Measurements from ENCODE around the gene TMEM63C.
"Not testable (repeated sequence)": the region's sequence is repeated elsewhere in the genome, so short reads cannot be mapped to it uniquely, and the experiment has no call there.

The TMEM63C gene

DNA sequence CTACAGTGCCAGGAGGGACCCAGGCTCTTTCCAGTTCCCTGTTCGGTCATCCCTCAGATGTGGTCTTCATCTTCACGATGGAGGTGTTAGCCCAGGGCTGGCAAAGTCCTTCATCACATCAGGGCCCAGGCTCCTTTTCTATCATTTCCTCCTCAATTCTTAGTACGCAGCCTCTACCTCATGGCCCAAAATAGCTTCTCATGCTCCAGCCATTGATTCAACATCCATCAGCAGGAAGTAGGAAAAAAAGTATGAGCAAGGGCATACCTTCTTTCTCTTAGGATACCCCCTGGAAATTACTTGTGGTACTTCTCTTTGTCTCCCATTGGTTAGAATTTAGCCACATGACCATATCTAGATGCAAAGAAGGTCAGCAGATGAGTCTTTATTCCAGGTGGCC is 27.8 kb upstream of the TMEM63C start:
- no peak for DNase-seq

- DNase-seq: peak in 20 of 58 donors; percentile 11 to 65 (median 28)
Measured at GRCh38 chr14:77154421-77154820, 27.2 kb upstream of the TMEM63C start.

GRCh38 chr14:77155083-77155482 is 26.5 kb upstream of the TMEM63C start:
- DNase-seq: no peak

DNA sequence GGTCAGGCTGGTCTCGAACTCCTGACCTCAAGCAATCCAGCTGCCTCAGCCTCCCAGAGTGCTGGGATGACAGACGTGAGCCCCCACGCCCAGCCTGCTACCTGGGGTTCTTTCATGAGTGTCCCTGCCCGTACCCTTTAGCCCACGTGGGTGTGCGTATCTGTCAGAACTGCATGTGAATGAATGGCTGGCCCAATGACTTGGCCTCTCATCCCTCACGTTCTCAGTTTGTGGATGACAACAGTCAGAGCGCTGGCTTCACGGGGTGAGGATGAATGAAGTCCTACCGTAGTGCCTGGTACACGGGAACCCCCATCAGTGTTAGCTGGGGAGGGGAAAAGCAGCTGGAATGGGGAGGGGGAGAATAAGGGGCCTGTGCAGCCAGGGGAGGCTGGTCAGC is 23.9 kb upstream of the TMEM63C start:
- peak in 1 of 58 donors; percentile 32 for DNase-seq

GRCh38 chr14:77158175-77158881 is 23.3 kb upstream of the TMEM63C start:
- peak in 55 of 58 donors; percentile 19 to 91 (median 73) for DNase-seq

DNA sequence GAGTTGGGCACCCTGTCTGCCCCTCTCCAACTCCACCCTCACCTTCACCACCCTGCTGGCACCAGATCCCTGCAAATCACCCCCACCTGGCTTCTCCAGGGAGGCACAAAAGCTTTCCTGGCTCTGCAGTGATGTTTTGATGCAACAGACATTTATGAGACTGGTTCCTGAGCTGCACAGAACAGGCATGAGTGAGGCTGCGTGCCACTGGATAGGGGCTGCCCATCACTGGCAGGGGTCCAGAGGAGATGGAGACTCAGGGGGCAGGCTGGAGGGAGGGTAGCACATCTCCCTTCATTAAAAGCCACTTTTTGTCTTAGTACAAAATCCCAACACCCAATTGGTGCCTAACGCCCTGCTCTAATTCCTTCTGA is 22.7 kb upstream of the TMEM63C start:
- DNase-seq: peak in 2 of 58 donors; percentile 49 to 52

GRCh38 chr14:77161011-77161410 is 20.6 kb upstream of the TMEM63C start:
- DNase-seq: no peak

DNA sequence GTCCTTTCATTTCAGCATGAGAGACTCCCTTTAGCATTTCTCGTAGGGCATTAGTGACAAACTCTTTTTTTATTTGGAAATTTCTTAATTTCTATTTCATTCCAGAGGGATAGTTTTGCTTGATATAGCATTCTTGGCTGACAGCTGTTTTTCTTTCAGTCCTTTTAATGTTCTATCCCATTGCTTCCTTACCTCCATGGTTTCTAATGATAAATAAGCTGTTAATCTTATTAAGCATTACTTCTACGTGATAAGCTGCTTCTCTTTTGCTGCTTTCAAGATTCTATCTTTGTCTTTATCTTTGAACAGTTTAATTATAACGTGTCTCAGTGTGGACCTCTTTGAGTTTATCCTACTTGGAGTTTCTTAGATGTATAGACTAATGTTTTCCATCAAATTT is 11.6 kb upstream of the TMEM63C start:
- DNase-seq: no peak

- no peak for DNase-seq
Measured at GRCh38 chr14:77172916-77173315, 8.7 kb upstream of the TMEM63C start.

- DNase-seq: not testable (repeated sequence)
Measured at GRCh38 chr14:77173911-77174617, 7.5 kb upstream of the TMEM63C start.

DNA sequence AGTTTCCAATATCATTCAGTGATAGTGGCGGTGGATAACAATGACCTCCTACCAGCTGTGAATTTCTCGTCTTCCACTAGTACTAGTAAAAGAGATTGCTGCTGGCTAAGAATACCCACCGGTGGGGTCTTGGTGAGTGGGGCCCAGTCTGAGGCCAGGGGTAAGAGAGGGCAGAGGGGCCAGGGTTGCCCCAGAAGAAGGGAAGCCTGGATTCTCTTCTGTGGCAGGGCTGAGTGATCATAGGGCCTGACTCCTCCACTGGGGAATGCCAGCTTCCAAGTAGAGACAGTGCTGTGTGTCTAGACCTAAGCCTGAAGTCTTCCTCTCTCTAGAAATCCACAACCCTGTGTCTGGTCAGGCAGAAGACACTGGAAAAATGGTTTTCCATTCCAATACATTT is 5.8 kb upstream of the TMEM63C start:
- no peak for DNase-seq

DNA sequence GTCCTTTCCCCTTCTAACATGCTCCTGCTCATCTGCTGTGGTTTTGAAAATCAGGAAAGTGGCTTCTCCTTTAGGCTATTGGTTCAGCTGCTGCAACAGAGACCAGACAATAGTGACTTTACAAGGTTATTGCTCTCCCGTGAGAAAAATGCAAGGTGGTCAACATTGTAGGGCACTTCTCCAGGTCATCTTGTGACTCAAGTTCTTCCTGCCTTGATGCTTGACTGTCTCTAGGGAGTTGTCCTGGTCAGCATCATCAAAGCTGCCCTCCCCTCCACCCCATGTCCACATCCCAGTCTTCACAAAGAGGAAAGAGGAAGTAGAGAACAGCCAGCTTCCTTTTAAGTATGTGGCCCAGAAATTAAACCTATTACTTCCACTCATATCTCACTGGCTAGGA is 3.9 kb upstream of the TMEM63C start:
- no peak for DNase-seq

DNA sequence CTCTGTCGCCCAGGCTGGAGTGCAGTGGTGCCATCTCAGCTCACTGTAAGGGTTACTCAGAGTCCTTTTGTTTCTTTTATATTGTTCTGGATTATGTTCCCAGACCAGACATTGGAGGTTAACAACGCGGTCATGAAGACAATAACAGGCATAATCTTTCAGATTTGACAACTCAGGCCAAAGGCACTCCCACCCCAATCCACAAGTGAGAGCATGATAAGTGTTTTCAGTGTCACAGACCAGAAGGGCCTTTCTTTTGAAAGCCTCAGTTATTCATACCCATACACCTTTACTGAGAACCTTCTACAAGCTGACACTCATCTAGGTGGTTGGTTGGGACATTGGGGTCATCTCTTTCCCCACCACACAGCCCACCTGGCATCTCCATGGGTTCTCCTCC is 2.9 kb upstream of the TMEM63C start:
- DNase-seq: no peak

- DNase-seq: no peak
Measured at GRCh38 chr14:77180726-77181602, 634 bp upstream of the TMEM63C start.

GRCh38 chr14:77183896-77184295 is 2.3 kb downstream of the TMEM63C start:
- no peak for DNase-seq

DNA sequence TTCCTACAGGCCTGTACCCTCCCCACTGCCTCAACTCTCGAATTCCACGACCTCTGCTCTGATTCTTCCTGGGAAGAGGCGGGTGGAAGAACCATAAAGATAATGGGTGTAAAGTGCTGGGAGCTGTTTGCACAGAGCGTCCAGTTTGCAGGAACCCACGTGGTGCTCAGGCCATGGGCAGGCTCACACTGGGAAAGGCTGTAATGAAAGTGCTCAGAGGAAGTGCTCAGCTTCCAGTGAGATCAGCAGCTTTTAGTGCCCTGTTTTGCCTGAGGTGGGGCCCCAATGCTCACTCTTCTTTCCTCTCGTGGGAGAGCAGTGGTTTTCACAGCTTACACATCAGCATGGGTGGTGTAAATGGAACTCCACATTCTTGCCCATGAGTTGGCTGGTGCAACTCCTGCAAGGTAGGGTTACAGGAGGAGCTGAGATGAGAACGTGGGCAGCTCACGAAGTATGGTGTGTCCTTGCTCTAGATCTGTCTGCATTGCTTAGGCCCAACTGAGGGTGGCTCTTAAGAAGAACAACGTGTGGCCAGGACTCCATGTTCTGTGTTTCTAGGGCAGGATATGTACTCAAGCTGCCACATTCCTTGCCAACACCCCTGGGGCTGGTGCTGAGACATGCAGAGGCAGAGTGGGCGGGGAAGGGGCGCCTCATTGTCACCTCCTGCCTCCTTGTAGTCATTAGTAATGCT is 2.9 kb downstream of the TMEM63C start:
- DNase-seq: peak in 3 of 58 donors; percentile 15 to 37 (median 15)

- DNase-seq: no peak
Measured at GRCh38 chr14:77185093-77185465, 3.5 kb downstream of the TMEM63C start.

DNA sequence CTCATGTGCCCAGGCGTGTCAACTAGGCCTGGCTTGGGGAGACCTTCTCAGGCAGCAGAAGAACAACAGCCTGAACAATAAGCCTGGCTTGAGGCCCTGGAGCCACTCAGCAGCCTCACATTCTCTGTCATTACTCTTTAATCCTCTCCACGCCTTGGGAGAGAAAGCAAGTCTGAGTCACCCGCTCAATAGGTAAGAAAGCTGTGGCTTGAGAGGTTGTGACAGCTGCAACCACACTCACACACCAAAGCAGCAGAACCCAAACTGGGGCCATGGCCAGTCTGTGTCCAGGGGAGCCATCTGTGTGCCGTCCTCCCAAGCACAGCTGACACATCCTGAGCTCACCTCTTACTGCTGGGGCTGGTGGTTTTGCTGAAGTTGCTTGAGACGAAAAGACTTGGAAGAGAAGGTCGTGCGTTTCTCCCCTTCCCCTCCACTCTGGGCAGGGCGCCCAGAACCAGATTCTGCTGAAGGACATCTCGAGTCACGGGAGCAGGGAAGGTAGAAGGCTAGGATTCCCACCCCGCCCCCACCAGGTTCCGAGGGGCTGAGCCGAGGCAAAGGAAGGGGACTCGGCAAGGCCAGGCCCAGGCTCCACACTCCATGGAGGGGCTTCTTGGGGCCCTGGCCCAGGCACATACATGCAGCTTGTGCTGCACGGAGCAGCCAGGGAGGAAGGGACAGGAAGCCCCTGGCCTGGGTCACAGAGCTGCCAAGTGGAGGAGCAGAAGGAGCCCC is 5.5 kb downstream of the TMEM63C start:
- DNase-seq: peak in 1 of 58 donors; percentile 21

DNA sequence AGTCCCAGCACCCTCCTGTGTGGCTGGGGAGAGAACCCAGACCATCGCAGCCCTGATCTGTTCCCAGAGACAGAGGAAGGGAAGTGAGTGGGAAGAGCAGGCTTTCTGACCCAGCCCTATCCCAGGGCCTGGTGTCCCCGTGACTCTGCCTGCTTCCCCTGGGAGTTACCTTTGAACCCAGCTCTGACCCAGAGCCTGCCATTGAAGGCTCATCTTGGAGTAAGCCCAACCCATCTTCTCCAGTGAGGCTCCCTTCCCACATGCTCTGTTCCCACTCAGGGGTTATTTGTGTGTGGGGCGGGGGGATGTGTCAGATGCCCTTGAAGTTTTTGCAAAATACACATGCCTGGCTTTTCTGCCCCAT is 6.0 kb downstream of the TMEM63C start:
- no peak for DNase-seq

DNA sequence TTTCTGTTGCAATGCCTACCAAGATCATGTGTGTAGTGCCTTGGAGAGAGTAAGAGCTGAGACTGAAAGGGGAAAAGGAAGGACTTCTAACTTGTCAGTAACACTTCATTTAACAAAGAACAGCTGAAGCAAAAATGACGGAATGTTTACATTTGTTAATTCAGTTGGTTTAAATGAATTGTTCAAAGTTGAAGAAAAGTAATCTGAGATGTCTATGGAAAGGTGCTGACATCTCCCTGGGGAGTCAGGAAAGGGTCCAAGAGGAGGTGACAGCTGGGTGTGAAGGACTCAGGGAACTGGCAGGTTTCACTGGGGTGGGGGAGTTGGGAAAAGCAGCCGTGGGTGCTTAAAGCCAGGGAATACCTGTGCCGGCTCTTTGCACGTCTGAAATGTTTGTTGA is 7.9 kb downstream of the TMEM63C start:
- DNase-seq: no peak

GRCh38 chr14:77190977-77191376 is 9.4 kb downstream of the TMEM63C start:
- DNase-seq: no peak

All from anterior cingulate cortex (tissue), 58 donors.